GM12864 (cell line): ENCODE measurements around the gene KRTAP10-1.

Experiments used
- DNase-seq: peaks from one replicate; pipeline ENCODE4 v3.0.0-alpha.2; 2011; ENCODE audit warnings: low read depth
- H3K4me3 ChIP-seq: 2 replicates; pipeline ENCODE4 v1.5.1; 2011; ENCODE audit warnings: mild to moderate bottlenecking, low read depth, low read length, control low read depth
- CTCF ChIP-seq: IDR thresholded peaks from 2 replicates; pipeline ENCODE4 v1.5.1; 2011; ENCODE audit warnings: low read depth, mild to moderate bottlenecking, moderate library complexity, low read length, control low read depth, inconsistent platforms; ENCODE audit errors: missing control alignments

The KRTAP10-1 gene

GRCh38 chr21:44568667-44569556 is 28.9 kb upstream of the KRTAP10-1 start:
- TF ChIP-seq CTCF: no peak
- H3K4me3 ChIP-seq: no peak overlapping the region
- no peak for DNase-seq

GRCh38 chr21:44568261-44568660 is 28.3 kb upstream of the KRTAP10-1 start:
- no peak overlapping the region for H3K4me3 ChIP-seq
- TF ChIP-seq CTCF: no peak
- DNase-seq: no peak

- TF ChIP-seq CTCF: no peak
- no peak for DNase-seq
- H3K4me3 ChIP-seq: no peak overlapping the region
Measured at GRCh38 chr21:44567481-44568171, 27.6 kb upstream of the KRTAP10-1 start.

- DNase-seq: no peak
- no peak overlapping the region for H3K4me3 ChIP-seq
- no peak for TF ChIP-seq CTCF
Measured at GRCh38 chr21:44566403-44566802, 26.4 kb upstream of the KRTAP10-1 start.

GRCh38 chr21:44564886-44565598 is 25.0 kb upstream of the KRTAP10-1 start:
- H3K4me3 ChIP-seq: no peak overlapping the region
- no peak for TF ChIP-seq CTCF
- DNase-seq: no peak

GRCh38 chr21:44564099-44564498 is 24.1 kb upstream of the KRTAP10-1 start:
- TF ChIP-seq CTCF: no peak
- no peak overlapping the region for H3K4me3 ChIP-seq
- DNase-seq: no peak
